Stimulated activated naive CD4-positive, alpha-beta T cell treated with Interleukin-2 at 50 U/mL for 16 hours (primary cell): ENCODE results near the gene RETREG1.

Experiments
- DNase-seq: peaks from one replicate; lab custom pipeline; 2025; lab: John Stamatoyannopoulos, UW

RETREG1 gene

GRCh38 chr5:16524286-16524685 is 92.5 kb downstream of the RETREG1 start:
- DNase-seq: no peak

GRCh38 chr5:16521521-16522483 is 95.0 kb downstream of the RETREG1 start:
- DNase-seq: no peak

DNA sequence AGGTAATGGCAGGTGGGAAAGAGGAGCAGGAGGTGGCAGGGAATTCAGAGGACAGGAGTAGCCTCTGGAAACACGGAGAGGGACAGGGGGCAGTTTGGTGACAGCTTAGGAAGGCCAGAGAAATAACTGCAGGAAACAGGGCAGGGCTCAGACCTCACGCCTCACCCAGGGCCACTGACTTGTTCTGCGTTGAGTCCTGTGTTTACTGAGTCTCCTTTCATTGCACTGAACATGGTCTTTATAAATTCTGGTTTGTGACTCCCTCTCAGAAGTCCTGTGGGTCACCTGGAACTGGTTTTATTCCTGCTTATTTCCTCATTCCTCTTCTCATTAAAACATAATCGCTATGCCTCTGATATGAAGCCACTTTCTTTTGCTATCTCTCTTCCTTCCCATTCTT is 96.0 kb downstream of the RETREG1 start:
- DNase-seq: no peak

GRCh38 chr5:16519435-16519834 is 97.4 kb downstream of the RETREG1 start:
- no peak for DNase-seq

- no peak for DNase-seq
Observed at GRCh38 chr5:16518606-16519005, 98.2 kb downstream of the RETREG1 start.

DNA sequence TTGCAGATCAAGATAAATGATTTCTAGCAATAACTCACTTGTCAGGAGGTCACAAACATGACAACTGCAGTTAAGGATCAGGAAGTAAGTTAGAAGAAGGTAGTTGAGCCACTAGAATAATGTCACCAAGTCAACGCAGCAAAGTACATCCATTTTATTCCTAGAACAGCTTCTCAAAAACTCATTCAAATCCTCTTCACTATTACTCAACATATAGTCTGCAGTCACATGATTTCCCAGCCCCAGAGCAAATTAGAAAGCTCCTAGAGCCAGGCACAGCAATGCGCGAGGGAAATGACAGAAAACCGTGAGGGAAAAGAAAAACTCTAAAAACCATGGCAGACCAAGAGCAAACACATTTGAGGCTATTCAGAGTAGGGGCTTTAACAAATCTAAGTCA is 101.3 kb downstream of the RETREG1 start:
- no peak for DNase-seq

DNA sequence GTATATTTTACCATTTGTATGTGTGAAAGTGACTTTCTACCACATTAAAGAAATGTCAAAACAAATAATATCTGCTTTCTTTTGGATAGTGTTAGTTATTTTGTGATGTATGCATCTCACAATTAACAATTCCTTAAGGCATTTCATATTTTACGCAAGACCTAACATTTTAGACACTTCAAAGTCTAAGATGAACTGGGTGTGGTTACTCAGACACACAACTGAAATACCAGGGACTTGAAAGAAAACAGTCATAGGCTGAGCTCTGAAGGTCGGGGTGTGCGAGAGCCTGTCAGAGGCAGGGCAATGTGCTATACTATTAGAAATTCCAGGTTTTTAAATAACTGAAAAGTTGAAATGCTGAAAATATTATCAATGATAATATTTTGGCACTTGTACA is 106.7 kb downstream of the RETREG1 start:
- no peak for DNase-seq

DNA sequence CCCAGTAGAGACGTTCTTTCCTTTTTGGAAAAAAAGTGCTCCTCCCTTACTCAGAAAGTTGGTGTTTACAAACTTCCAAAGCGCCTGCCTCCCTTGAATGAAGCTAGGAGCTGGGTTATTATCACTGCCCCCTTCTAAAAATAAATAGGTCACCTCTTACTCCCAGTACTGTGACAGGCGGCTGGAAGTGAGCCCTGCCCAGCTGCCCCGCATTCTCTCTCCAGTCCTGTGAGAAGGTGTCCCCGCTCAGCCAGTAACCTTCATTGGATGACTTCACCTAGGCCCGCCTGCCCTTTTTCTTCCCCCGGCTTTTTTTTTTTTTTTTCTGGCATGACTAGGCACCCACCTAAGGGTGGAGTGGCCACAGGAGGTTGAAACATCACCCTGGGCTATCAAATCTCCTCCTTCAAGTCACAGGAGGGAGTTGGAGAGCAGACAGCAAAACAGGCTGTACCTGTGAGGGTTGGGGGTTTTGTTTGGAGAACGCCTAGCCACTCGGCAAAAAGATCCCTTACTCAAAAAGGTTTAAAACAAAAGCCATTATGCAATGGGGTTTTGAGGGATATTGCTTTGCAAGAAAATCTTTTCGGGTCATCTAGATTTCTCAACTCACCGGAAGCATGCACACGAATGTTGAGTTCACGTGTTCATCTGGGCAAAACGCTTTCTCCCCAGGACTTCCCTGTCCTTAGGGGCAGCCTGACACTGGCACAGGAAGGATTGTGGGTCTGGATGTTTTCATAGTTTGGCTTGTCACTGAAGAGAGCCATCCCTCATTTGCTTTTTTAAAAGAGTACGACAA is 107.9 kb downstream of the RETREG1 start:
- DNase-seq: no peak

DNA sequence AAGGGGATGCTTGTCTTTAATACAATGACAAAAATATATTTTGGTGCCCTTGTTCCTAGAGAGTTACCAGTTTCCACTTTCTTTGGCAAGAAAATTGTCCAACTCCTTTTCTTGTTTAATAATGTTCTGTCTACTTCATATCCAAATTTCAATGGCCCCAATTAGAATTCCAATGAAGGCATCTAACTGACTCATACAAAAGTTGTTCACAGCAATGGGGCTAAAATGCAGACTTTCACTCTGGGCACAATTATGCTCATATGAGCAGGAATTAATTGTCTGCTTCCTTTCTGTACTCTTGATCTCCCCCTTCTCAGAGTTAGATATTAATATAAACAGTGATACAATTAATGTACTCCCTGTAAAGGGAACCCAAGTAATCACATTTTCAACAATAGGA is 109.1 kb downstream of the RETREG1 start:
- no peak for DNase-seq

DNA sequence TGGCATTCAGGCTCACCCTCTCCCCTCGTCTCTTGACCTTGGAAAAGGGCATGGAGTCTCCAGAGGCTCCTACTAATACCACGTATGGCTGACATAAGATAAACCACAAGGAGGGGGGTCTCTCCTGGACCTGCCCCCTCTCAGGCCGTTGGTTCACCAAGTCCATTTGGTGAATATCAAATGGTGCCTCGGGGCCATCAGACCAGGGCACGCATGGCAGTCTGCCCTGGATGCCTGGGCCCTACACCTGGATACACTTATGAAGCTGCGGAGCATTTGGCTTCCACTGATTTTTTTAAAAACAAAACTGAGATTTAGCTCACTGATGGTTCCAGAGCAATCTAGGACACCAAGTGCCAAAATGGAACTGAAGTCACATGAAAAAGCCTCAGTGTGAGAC is 110.9 kb downstream of the RETREG1 start:
- DNase-seq: no peak

DNA sequence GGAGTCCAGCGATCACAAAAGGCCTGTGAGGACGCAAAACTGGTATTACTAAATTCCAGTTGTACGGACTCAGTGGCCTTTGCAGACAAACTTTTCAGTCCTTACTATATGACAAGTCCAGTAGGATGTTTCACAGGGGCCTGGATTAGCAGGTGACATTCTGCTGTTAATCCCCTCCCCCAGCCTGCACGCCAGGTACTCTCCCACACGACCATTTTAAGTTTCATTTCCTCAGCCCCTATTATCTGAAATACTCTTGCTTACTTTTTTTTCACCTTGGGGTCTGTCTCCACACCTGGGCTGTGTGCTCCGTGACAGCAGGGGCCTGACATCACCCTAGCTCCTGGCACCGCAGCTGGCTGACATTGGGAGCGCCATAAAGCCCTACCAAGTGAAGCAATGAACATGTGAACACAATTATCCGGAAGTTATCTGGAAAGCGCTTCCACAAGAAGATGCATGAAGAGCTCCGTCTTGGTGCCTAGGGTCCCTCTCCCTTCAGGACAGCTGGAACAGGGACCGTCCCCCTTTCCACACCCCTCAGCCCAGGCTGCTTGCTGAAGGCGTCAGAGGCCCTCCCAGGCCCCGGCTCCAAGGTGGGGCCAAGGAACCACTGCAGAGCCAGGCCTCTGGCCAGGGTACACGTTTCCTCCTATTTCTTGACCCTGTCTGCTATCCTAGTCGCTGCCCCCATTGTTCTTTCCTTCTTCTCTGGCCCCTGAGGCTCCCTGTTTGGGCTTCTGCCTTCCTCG is 111.5 kb downstream of the RETREG1 start:
- no peak for DNase-seq

- DNase-seq: no peak
Observed at GRCh38 chr5:16504571-16504970, 112.2 kb downstream of the RETREG1 start.

DNA sequence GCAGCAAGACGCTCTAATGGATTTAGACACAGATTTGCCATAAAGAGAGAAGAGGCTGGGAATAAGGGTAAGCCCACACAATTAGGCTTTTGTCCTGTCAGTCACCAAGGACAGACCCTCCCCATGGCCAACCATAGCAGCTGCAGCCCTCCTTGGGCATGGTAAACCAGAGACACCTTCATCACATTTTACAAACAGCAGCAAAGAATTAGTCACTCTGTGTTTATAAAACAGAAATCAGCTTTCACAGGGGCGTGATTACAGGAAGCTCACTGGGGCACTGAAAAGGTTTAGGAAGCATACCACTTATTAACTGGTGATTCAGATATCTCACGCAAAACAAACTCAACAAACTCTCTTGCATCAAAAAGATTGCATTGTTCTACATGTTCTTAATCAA is 113.9 kb downstream of the RETREG1 start:
- DNase-seq: no peak

- no peak for DNase-seq
Observed at GRCh38 chr5:16500024-16500423, 116.8 kb downstream of the RETREG1 start.

GRCh38 chr5:16497546-16497945 is 119.3 kb downstream of the RETREG1 start:
- DNase-seq: no peak

GRCh38 chr5:16493261-16493660 is 123.5 kb downstream of the RETREG1 start:
- no peak for DNase-seq

GRCh38 chr5:16492398-16493140 is 124.2 kb downstream of the RETREG1 start:
- no peak for DNase-seq

- DNase-seq: no peak
Observed at GRCh38 chr5:16490911-16491310, 125.9 kb downstream of the RETREG1 start.

DNA sequence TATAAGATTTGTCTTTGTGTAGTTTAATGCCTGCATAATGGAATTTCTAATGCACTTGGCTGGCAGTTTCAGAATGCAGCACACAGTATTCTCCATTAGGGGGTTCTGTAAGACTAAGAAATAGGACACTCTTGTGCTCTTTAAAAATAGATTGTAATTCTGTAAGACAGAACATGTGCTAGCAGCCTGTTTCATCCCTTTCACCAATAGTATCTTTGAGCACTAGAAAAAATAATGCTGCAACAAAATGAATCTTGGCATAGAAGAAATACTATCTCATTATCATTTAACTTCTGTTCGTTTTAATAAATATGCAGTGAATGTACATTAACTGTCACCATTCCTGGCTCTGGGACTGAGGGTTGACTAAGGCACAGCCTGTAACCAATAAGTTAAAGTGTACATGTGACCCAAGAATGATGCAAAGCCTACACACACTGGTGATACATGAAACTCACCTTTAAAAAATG is 127.4 kb downstream of the RETREG1 start:
- DNase-seq: no peak

DNA sequence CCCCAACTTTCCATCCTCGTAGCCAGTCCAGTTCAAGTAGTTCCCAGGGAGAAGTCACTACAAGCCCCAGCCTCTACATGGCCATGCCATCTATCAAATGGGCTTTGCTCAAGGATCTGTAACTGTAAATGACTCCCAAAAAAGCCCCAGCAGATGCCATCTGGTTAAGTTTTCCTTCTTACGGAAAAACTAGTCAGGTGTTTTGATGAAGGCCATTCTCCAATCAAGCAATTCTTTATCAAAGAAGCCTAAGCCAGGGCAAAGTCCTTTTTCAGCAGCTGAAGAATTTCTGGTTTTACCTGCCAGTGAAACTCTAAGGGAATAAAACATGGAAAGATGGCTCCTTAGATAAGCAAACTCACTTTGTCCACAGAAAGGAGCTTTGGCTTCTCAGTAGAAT is 129.3 kb downstream of the RETREG1 start:
- no peak for DNase-seq

GRCh38 chr5:16486711-16487111 is 130.1 kb downstream of the RETREG1 start:
- DNase-seq: no peak

GRCh38 chr5:16485656-16486055 is 131.1 kb downstream of the RETREG1 start:
- no peak for DNase-seq
